GM23338 (cell line): ENCODE data around the gene TMEM52. TPM values are rescaled to one million over a fixed set of nuclear protein-coding genes. Genes with fewer than 3 reads are reported as not detected.

Experiments
- ATAC-seq: fragments of 200-7000 bp; cut with Tn5 transposase; 3 replicates; pipeline ENCODE4 v1.9.1; 2020
- DNase-seq: peaks from one replicate; pipeline ENCODE4 v3.0.0-alpha.2; 2015; ENCODE audit warnings: low spot score
- H2AFZ ChIP-seq: fragments of 200-600 bp; sonication (generic); 2 replicates; pipeline ENCODE4 v1.8.0; 2016; ENCODE audit warnings: antibody characterized with exemption, mild to moderate bottlenecking, moderate library complexity
- H3F3A ChIP-seq: fragments of 200-600 bp; sonication (generic); replicated peaks from 2 replicates; pipeline ENCODE4 v1.8.0; 2017; ENCODE audit warnings: antibody characterized with exemption, mixed run types, low read depth
- H3K27ac ChIP-seq: fragments of 200-600 bp; sonication (generic); 2 replicates; pipeline ENCODE4 v1.6.1; 2016; ENCODE audit warnings: low read depth
- H3K27me3 ChIP-seq: fragments of 200-600 bp; sonication (generic); 2 replicates; pipeline ENCODE4 v1.8.0; 2016; ENCODE audit warnings: mild to moderate bottlenecking, mixed run types, moderate library complexity; ENCODE audit not compliant: insufficient read depth
- H3K36me3 ChIP-seq: fragments of 200-600 bp; sonication (generic); 2 replicates; pipeline ENCODE4 v1.8.0; 2016; ENCODE audit warnings: mild to moderate bottlenecking; ENCODE audit not compliant: insufficient read depth
- H3K4me1 ChIP-seq: fragments of 200-600 bp; sonication (generic); 2 replicates; pipeline ENCODE4 v1.8.0; 2016; ENCODE audit warnings: mild to moderate bottlenecking, moderate library complexity; ENCODE audit not compliant: insufficient read depth
- H3K4me2 ChIP-seq: fragments of 200-600 bp; sonication (generic); 2 replicates; pipeline ENCODE4 v1.7.1; 2017; ENCODE audit warnings: mixed run types
- H3K4me3 ChIP-seq: fragments of 200-600 bp; sonication (generic); 2 replicates; pipeline ENCODE4 v1.6.1; 2016; ENCODE audit warnings: mixed run types
- H3K79me2 ChIP-seq: fragments of 200-600 bp; sonication (generic); replicated peaks from 2 replicates; pipeline ENCODE4 v1.8.0; 2017; ENCODE audit warnings: mild to moderate bottlenecking; ENCODE audit not compliant: insufficient read depth
- H3K9me2 ChIP-seq: fragments of 200-600 bp; sonication (generic); 2 replicates; pipeline ENCODE4 v1.8.0; 2017; ENCODE audit not compliant: insufficient read depth
- H4K20me1 ChIP-seq: fragments of 200-600 bp; sonication (generic); replicated peaks from 2 replicates; pipeline ENCODE4 v1.8.0; 2017; ENCODE audit warnings: mild to moderate bottlenecking; ENCODE audit not compliant: insufficient read depth
- H3K27ac Mint-ChIP-seq: 2 replicates; pipeline ENCODE4 v1.8.0; 2020; ENCODE audit warnings: inconsistent platforms, mild to moderate bottlenecking, moderate library complexity, mixed read lengths
- H3K27me3 Mint-ChIP-seq: 3 replicates; pipeline ENCODE4 v1.8.0; 2022; ENCODE audit warnings: low read depth, mild to moderate bottlenecking, moderate library complexity, mixed read lengths, inconsistent platforms; ENCODE audit not compliant: insufficient read depth, poor library complexity
- H3K36me3 Mint-ChIP-seq: 3 replicates; pipeline ENCODE4 v1.8.0; 2021; ENCODE audit warnings: low read depth, mild to moderate bottlenecking, inconsistent platforms, moderate library complexity, mixed read lengths
- H3K4me1 Mint-ChIP-seq: 3 replicates; pipeline ENCODE4 v1.8.0; 2020; ENCODE audit warnings: mild to moderate bottlenecking, inconsistent platforms, mixed read lengths
- H3K4me3 Mint-ChIP-seq: 3 replicates; pipeline ENCODE4 v1.8.0; 2021; ENCODE audit warnings: moderate library complexity, mild to moderate bottlenecking, inconsistent platforms, mixed read lengths
- H3K9me3 Mint-ChIP-seq: 3 replicates; pipeline ENCODE4 v1.8.0; 2020; ENCODE audit warnings: moderate library complexity, mild to moderate bottlenecking, inconsistent platforms, mixed read lengths
- CREB1 ChIP-seq: fragments of 250-450 bp; sonication (Bioruptor Pico); IDR thresholded peaks from 2 replicates; pipeline ENCODE4 v1.5.0; 2020; ENCODE audit warnings: low read depth, mild to moderate bottlenecking, moderate library complexity
- EZH2 ChIP-seq: fragments of 200-600 bp; sonication (generic); IDR thresholded peaks from one replicate; pipeline ENCODE4 v1.8.0; 2017; ENCODE audit warnings: antibody characterized with exemption, mild to moderate bottlenecking, low read depth; ENCODE audit not compliant: unreplicated experiment
- POLR2AphosphoS5 ChIP-seq: IDR thresholded peaks from 2 replicates; pipeline ENCODE4 v1.6.1; 2016; ENCODE audit warnings: antibody characterized with exemption, low read depth
- STAT1 ChIP-seq: IDR thresholded peaks from one replicate; pipeline ENCODE4 v1.6.1; 2016; ENCODE audit warnings: antibody characterized with exemption; ENCODE audit not compliant: unreplicated experiment
- ZNF114 ChIP-seq: fragments of 250-450 bp; sonication (Bioruptor Pico); IDR thresholded peaks from 2 replicates; pipeline ENCODE4 v1.5.0; 2020; ENCODE audit warnings: mild to moderate bottlenecking, moderate library complexity
- polyA plus RNA-seq: library from polyadenylated mRNA; unstranded; fragments of >200 nt; fragmentation: Nextera tagmentation; extraction: Ambion mirVana; gene quantifications from 2 replicates; pipeline ENCODE4 v1.2.1, GENCODE V29; 2016
- total RNA-seq: library from RNA; depleted of rRNA; stranded (reverse); fragments of >200 nt; shearing (Covaris generic); gene quantifications from 2 replicates; pipeline ENCODE4 v1.2.3, GENCODE V29; 2014
- TF ChIP-seq, protein P1 (sequence below): IDR thresholded peaks from one replicate; pipeline ENCODE4 v1.6.1; 2018; ENCODE audit warnings: antibody characterized with exemption; ENCODE audit not compliant: unreplicated experiment
- TF ChIP-seq, protein P2 (sequence below), 2 experiments: fragments of 200-600 bp in 1 of 2; sonication (generic) in 1 of 2; conservative IDR thresholded peaks; 2 replicates each; pipeline versions ENCODE4 v1.5.1 to v1.6.1; 2016 to 2017; ENCODE audit warnings: antibody characterized with exemption in 2 of 2, low read depth in 2 of 2, mild to moderate bottlenecking in 2 of 2, moderate library complexity in 1 of 2

TMEM52 gene
- total and polyA plus RNA-seq, 2 experiments from 2014 or later, result 19.5 to 25.0 TPM

DNA sequence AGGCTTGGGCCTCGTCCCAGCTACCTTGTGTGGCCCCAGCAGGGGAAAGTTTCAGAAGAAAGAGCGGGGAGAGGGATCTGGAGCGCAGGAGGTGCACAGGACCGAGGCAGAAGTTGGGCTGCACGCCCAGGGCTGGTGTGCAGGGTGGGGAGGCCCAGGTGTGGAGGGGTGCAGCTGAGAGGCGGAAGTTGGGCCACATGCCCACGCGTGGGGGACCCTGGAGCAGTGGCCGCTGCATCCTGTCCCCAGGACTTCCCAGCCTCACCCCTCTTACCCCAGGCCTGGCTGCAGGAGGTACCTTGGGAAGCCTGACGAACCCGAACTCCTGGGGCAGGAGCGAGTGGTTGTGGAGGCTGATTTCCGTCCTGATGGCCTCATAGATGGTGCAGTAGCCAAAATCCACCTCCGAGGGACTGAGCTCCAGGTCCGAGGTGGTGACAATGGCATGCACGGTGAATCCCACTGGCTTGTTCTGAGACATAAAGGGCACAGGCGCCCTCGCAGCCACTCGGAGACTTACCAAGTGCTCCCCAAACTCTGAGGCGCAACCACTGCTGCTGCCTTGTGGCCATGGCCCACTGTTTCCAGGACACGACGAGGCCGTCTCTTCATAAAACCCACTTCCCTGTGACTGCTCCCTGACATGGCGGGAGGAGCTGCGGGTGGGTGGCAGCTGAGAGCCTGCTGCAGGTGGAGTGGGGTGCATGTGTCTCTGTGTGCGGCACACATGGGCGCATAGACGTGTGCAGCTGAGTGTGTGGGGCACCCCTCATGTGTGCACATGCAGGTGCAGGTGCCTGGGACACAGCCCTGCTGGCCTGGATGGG, 20.4 kb upstream of the TMEM52 start:
- H3K4me1 ChIP-seq, result no peaks in the 10 kb centered on the region
- no peak overlapping the region for H3K4me3 ChIP-seq
- no peak for TF ChIP-seq EZH2
- TF ChIP-seq STAT1, result no peak
- TF ChIP-seq CREB1, result no peak
- TF ChIP-seq, protein P1, sequence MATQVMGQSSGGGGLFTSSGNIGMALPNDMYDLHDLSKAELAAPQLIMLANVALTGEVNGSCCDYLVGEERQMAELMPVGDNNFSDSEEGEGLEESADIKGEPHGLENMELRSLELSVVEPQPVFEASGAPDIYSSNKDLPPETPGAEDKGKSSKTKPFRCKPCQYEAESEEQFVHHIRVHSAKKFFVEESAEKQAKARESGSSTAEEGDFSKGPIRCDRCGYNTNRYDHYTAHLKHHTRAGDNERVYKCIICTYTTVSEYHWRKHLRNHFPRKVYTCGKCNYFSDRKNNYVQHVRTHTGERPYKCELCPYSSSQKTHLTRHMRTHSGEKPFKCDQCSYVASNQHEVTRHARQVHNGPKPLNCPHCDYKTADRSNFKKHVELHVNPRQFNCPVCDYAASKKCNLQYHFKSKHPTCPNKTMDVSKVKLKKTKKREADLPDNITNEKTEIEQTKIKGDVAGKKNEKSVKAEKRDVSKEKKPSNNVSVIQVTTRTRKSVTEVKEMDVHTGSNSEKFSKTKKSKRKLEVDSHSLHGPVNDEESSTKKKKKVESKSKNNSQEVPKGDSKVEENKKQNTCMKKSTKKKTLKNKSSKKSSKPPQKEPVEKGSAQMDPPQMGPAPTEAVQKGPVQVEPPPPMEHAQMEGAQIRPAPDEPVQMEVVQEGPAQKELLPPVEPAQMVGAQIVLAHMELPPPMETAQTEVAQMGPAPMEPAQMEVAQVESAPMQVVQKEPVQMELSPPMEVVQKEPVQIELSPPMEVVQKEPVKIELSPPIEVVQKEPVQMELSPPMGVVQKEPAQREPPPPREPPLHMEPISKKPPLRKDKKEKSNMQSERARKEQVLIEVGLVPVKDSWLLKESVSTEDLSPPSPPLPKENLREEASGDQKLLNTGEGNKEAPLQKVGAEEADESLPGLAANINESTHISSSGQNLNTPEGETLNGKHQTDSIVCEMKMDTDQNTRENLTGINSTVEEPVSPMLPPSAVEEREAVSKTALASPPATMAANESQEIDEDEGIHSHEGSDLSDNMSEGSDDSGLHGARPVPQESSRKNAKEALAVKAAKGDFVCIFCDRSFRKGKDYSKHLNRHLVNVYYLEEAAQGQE, result no peak
- TF ChIP-seq POLR2AphosphoS5, result no peak
- no peak for TF ChIP-seq ZNF114 (CRISPR knock-in tag)
- no peaks in the 10 kb centered on the region for H4K20me1 ChIP-seq
- Mint-ChIP-seq H3K9me3 (peaks cover 3% of the 10 kb centered on the region; the same call in 1 of the 3 replicates), H3K4me3 (no peak overlapping the region), H3K27me3 (peaks cover 15% of the 10 kb centered on the region), H3K27ac (no peak overlapping the region), H3K4me1 (peaks cover 4% of the 10 kb centered on the region; the same call in 2 of the 3 replicates), H3K36me3 (no peaks in the 10 kb centered on the region)
- no peaks in the 10 kb centered on the region for H3K79me2 ChIP-seq
- no peak for DNase-seq
- H3K27me3 ChIP-seq, result no peaks in the 10 kb centered on the region
- H3K4me2 ChIP-seq, result no peak overlapping the region
- H2AFZ ChIP-seq, result no peak overlapping the region
- no peak for ATAC-seq
- no peaks in the 10 kb centered on the region for H3K9me2 ChIP-seq
- H3K27ac ChIP-seq, result no peak overlapping the region
- no peaks in the 10 kb centered on the region for H3K36me3 ChIP-seq
- no peaks in the 10 kb centered on the region for H3F3A ChIP-seq

DNA sequence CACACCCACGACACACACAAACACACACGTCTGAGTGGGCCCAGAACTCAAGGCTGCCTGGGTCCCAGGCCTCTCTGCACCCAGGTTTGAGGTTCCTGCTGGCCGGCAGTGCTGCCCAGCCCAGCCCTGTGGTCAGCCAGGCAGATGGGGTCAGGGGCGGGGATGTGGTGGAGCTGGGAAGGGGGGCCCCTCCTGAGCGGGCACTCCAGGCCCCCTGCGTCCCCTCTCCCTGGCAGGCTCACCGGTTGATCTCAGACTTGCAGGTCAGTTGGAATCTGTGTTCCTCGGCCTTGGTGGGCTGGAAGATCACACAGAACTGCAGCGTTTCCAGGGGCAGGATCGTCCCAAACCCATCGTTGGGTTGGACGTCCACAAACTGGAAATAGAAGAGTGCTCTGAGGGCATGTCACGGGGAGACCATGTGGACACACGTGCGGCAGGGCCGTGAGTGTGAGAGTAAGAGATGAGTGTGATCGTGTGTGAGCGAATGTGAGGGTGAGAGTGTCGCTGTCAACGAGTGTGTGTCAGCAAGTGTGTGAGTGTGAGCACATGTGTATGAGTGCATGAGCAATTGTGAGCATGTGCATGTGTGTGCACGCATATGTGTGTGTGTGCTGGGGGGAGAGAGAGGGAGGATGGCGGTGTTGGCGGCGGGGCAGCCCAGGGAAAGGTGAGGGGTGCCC, 19.7 kb upstream of the TMEM52 start:
- no peak overlapping the region for H3K4me2 ChIP-seq
- H3K4me1 ChIP-seq, result no peaks in the 10 kb centered on the region
- ATAC-seq, result no peak
- no peak overlapping the region for H3K4me3 Mint-ChIP-seq
- no peak for DNase-seq
- peaks cover 14% of the 10 kb centered on the region for H3K27me3 Mint-ChIP-seq
- no peaks in the 10 kb centered on the region for H3K36me3 ChIP-seq
- H3K27me3 ChIP-seq, result no peaks in the 10 kb centered on the region
- 0 out of 2 replicates have a peak, but pooled peaks cover 2% of the 10 kb centered on the region for H3K9me2 ChIP-seq
- peaks cover 2% of the 10 kb centered on the region; the same call in 2 of the 3 replicates for H3K4me1 Mint-ChIP-seq
- H3K36me3 Mint-ChIP-seq, result no peaks in the 10 kb centered on the region
- peaks cover 9% of the 10 kb centered on the region; the same call in 2 of the 3 replicates for H3K9me3 Mint-ChIP-seq
- no peaks in the 10 kb centered on the region for H3K79me2 ChIP-seq
- H3K4me3 ChIP-seq, result no peak overlapping the region
- H3K27ac Mint-ChIP-seq, result no peak overlapping the region
- 0 out of 2 replicates have a peak, but pooled peaks cover 3% of the 10 kb centered on the region for H3F3A ChIP-seq
- no peak overlapping the region for H2AFZ ChIP-seq
- no peaks in the 10 kb centered on the region for H4K20me1 ChIP-seq
- no peak overlapping the region for H3K27ac ChIP-seq
- TF ChIP-seq POLR2AphosphoS5 (no peak), EZH2 (no peak), CREB1 (no peak)
- TF ChIP-seq, protein P1, result no peak
- TF ChIP-seq, protein P2, sequence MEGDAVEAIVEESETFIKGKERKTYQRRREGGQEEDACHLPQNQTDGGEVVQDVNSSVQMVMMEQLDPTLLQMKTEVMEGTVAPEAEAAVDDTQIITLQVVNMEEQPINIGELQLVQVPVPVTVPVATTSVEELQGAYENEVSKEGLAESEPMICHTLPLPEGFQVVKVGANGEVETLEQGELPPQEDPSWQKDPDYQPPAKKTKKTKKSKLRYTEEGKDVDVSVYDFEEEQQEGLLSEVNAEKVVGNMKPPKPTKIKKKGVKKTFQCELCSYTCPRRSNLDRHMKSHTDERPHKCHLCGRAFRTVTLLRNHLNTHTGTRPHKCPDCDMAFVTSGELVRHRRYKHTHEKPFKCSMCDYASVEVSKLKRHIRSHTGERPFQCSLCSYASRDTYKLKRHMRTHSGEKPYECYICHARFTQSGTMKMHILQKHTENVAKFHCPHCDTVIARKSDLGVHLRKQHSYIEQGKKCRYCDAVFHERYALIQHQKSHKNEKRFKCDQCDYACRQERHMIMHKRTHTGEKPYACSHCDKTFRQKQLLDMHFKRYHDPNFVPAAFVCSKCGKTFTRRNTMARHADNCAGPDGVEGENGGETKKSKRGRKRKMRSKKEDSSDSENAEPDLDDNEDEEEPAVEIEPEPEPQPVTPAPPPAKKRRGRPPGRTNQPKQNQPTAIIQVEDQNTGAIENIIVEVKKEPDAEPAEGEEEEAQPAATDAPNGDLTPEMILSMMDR (conservative IDR thresholded peaks at IDR 0.05; ENCODE audit: low read depth in 2 of 2), result no peak
